ENCODE results near the gene LRRK1. TPM values are rescaled to one million over a fixed set of nuclear protein-coding genes. Genes with fewer than 3 reads are reported as not detected.

The LRRK1 gene
- total RNA-seq, 4 donors from 2014 or later = 12.1 to 23.8 (median 15.2) TPM

DNA sequence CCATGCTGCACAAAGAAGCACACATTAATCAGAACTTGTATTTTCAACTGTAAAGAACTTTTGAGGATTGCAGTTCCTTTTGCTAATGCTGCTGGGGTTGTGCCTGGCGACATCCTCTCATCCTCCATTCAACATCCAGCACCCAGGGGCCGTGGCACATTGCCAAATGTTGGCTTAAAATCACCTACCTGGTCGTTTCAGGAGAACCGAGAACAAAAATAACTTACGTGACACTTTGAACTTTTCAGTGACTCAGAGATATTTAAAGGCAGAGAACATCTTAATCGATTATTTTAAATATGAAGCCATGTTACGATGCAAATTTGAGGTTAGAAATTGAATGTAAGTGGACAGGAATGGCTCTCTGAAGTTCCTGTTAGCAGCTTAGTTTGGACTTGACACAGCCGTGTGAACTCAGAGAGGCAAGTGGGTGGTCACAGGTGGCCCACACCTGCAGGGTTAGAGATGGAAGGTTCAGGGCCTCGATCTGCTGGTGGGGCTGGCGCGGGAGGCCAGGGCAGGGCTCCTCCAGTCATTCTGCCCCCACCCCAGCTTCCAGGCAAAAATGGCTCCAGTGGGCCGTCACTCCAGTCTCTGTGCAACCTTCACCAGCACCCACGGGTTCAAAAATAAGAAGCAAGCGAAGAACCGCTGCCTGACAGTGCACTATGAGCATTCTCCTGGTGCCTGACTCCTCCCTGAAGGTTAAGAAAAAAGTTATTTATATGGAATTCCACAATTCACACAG, 12.2 kb downstream of the LRRK1 start:
- Histone ChIP-seq H3K4me3 (no peak overlapping the region), H3K4me1 (no peaks in the 10 kb centered on the region), H3K27ac (no peak overlapping the region), H3K27me3 (no peaks in the 10 kb centered on the region), H3K36me3 (peaks cover 0 to 31% of the 10 kb centered on the region in 2 donors), H3K9me3 (peaks cover 0 to 3% (median 0%) of the 10 kb centered on the region in 3 donors)
- no peak for TF ChIP-seq EP300 (IDR thresholded peaks at IDR 0.05)
- TF ChIP-seq, protein P1, sequence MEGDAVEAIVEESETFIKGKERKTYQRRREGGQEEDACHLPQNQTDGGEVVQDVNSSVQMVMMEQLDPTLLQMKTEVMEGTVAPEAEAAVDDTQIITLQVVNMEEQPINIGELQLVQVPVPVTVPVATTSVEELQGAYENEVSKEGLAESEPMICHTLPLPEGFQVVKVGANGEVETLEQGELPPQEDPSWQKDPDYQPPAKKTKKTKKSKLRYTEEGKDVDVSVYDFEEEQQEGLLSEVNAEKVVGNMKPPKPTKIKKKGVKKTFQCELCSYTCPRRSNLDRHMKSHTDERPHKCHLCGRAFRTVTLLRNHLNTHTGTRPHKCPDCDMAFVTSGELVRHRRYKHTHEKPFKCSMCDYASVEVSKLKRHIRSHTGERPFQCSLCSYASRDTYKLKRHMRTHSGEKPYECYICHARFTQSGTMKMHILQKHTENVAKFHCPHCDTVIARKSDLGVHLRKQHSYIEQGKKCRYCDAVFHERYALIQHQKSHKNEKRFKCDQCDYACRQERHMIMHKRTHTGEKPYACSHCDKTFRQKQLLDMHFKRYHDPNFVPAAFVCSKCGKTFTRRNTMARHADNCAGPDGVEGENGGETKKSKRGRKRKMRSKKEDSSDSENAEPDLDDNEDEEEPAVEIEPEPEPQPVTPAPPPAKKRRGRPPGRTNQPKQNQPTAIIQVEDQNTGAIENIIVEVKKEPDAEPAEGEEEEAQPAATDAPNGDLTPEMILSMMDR (IDR thresholded peaks at IDR 0.05) = no peak
- no peak for TF ChIP-seq POLR2A (IDR thresholded peaks at IDR 0.05)
- no peak for TF ChIP-seq POLR2AphosphoS5 (IDR thresholded peaks at IDR 0.05)
- 77 to 78% methylated on average over 13 of the region's 15 CpGs for WGBS, 2 donors (ENCODE audit: low coverage in 1 of 2)
- no peak for ATAC-seq

DNA sequence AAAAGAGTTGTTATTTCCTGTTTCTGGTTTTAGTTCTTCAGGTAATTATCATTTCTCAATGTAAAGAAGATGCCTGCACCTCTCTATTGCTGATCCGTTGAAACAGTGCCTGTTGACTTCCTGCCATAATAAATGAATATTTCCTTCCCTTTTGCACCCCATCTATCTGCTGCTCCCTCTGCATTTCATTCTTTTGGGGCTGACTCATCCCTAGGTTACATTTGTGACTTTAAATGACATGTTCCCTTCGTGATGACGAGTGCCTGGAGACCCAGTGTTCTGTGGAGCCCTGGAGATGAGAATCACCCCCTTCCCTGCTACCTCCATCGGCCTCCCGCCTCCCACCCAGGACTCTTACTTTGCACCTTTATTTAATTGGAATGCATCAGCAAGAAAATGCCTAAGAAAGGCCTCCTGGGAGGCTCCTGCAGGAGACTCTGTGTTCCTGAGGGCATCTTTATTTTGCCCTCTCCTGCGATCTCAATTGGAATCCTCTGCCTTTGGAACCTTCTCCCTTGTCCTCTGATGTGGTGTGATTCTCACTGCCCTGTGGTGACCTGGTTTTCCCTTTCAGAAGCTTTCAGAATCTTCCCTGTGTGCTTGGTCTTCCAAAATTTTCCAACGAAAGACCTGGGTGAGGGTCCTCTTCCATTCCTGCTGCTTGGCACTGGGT, 13.7 kb downstream of the LRRK1 start:
- no peak for TF ChIP-seq EP300 (IDR thresholded peaks at IDR 0.05)
- TF ChIP-seq, protein P1 (IDR thresholded peaks at IDR 0.05) = no peak
- TF ChIP-seq POLR2AphosphoS5 (IDR thresholded peaks at IDR 0.05) = no peak
- TF ChIP-seq POLR2A (IDR thresholded peaks at IDR 0.05) = no peak
- peaks cover 0 to 8% (median 0%) of the 10 kb centered on the region in 3 donors for H3K9me3 ChIP-seq
- 53% methylated on average over 6 of the region's 7 CpGs; no CpG with 5 or more reads in 1 of the 2 donors for WGBS, 2 donors (ENCODE audit: low coverage in 1 of 2)

DNA sequence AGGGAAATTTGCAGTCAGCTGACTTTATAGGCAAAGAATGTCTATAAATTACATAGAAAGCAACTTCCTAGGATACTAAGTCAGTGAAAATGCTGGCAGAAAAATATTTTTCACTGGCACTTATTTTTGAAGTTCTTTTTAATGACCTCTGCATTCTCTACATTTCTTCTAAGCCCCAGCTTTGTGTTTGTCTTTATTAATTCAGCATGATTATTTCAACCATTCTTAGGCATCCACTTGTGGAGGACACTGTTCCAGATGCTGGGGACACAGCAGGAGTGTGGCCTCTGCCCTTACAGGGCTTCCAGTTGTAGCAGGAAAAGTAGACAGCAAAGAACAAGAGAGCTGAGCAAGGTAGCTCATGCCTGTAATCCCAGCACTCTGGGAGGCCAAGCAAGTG, 15.0 kb downstream of the LRRK1 start:
- Histone ChIP-seq H3K36me3 (peaks cover 0 to 7% of the 10 kb centered on the region in 2 donors), H3K27me3 (no peaks in the 10 kb centered on the region), H3K4me1 (no peaks in the 10 kb centered on the region), H3K27ac (no peak overlapping the region), H3K4me3 (no peak overlapping the region), H3K9me3 (peaks cover 0 to 8% (median 0%) of the 10 kb centered on the region in 3 donors)
- no peak for ATAC-seq
- TF ChIP-seq POLR2A (IDR thresholded peaks at IDR 0.05) = no peak
- TF ChIP-seq EP300 (IDR thresholded peaks at IDR 0.05) = no peak
- TF ChIP-seq, protein P1 (IDR thresholded peaks at IDR 0.05) = no peak
- no peak for TF ChIP-seq POLR2AphosphoS5 (IDR thresholded peaks at IDR 0.05)

More for the DNA sequence above, 13.7 kb downstream of the LRRK1 start:
- peaks cover 0 to 19% of the 10 kb centered on the region in 2 donors for H3K36me3 ChIP-seq
- H3K4me3 ChIP-seq = no peak overlapping the region
- H3K4me1 ChIP-seq = no peaks in the 10 kb centered on the region
- ATAC-seq = no peak
- H3K27me3 ChIP-seq = no peaks in the 10 kb centered on the region
- H3K27ac ChIP-seq = no peak overlapping the region

DNA sequence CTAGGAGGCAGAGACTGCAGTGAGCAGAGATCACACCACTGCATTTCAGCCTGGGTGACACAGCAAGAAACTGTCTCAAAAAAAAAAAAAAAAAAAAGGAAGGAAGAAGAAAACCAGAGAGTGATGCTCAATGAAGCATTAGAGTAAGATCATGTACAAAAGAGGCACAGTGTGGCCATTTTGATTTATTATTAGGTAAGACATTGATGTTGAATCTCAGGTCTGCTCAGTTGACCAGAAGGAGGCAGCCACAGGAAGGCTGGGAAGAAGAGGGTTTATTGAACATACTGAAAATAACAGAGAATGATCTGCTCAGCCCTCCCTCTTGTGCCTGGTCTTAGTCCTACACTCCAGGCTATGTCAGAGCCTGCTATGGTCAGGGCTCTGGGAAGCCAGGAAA, 15.6 kb downstream of the LRRK1 start:
- no peaks in the 10 kb centered on the region for H3K27me3 ChIP-seq
- H3K9me3 ChIP-seq = peaks cover 0 to 8% (median 0%) of the 10 kb centered on the region in 3 donors
- no peak overlapping the region for H3K27ac ChIP-seq
- ATAC-seq = no peak
- TF ChIP-seq EP300 (IDR thresholded peaks at IDR 0.05) (no peak), POLR2A (IDR thresholded peaks at IDR 0.05) (no peak), POLR2AphosphoS5 (IDR thresholded peaks at IDR 0.05) (no peak)
- TF ChIP-seq, protein P1 (IDR thresholded peaks at IDR 0.05) = no peak
- H3K36me3 ChIP-seq = peaks cover 0 to 3% of the 10 kb centered on the region in 2 donors
- no peaks in the 10 kb centered on the region for H3K4me1 ChIP-seq
- no peak overlapping the region for H3K4me3 ChIP-seq

All from gastroesophageal sphincter (tissue), 4 donors.